Stimulated activated CD8-positive, alpha-beta memory T cell treated with anti-CD3 and anti-CD28 coated beads, Interleukin-12 subunit alpha, Interleukin-12 subunit beta, amount 100 ng/mL, for 24 hours (primary cell): ENCODE data around the gene SPSB4.

Experiments
- DNase-seq: peaks from one replicate; pipeline ENCODE4 v3.0.0-alpha.2; 2020; ENCODE audit errors: extremely low read depth

SPSB4 gene

DNA sequence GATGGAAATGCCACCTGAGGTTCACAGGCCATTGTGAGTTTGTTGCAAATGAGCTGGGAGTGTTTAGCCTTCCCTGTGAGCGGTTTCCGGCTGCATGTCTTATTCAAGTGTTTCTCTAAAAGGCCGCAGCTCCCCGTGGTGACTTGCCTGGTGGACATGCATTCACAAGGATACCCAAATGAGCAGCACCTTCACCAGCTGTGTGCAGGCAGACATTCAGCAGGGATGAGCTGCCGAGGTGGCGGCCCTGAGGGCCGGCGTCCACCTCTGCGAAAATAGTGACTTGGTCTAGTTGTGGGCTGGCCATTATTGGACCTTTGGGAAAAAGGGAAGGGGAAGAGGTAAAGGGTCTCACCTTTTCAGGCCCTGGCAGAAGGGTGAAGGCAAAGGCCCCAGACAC, 23.4 kb downstream of the SPSB4 start:
- no peak for DNase-seq

DNA sequence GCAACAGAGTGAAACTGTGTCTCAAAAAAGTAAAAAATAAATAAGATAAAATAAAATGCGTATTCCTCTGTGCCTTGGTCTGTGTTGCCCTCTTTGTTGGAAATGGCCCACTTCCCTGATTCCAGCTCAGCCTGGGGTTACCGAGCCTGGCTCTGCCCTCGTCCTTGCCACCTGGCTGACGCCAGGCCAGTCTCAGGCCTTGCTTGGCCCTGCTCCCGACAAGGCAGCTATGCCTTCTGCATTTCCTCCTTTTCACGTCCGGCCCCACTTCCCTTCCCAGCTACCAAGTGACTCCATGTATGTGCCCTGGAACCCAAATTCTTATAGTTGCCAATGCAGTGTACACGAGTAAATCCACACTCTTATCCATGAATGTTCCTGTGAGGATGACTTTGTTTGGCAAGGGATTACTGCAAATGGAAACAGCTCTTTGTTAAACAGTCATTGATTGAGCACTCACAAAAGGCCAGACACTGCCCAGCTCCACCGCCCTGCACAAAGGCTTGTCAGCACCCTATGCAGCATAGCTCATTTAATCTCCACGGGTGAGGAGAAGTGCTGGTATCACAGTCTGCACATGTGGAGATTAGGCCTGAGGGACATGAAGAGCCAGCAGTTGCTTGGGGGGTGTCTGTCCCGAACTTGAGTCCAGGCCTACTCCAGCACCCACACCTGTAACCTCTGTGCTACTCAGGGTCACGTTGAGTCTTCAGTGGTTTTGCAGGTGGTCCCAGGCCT, 25.1 kb downstream of the SPSB4 start:
- no peak for DNase-seq

DNA sequence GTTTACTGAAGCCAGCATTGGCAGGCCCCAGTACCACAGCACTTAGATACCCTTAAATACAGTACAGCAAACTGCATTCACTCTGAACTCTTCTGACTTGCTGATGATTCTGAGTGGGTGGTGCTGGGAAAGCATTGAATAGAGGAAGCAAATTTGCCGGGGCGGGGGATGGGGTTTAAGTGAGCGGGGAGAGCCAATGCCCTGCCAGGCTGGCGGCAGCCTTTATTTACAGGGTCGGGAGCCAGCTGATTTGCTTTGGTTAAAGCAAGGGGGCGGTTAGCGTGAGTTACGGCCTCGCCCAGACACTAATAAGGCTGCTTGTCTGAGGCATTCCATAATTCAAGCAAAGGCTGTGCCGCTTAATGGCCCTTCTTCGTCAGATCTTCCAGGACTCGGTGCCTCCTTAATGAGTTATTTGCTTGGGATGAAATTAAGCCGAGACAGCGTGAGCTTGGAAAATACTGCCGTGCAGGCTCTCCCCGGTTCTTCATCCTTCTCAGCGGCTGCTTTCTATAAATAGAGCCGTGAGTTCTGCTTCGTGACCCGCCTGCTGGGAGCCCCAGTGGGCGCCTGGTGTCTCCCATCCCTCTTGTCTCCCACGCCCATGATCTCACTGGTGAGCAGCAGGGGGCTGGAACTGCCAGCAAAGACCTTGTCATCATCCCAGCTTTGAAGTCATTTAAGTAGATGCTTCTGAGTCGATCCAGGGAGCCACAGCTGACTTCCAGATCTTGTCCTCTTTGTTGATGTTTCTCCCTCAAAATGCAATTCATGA, 25.8 kb downstream of the SPSB4 start:
- no peak for DNase-seq

DNA sequence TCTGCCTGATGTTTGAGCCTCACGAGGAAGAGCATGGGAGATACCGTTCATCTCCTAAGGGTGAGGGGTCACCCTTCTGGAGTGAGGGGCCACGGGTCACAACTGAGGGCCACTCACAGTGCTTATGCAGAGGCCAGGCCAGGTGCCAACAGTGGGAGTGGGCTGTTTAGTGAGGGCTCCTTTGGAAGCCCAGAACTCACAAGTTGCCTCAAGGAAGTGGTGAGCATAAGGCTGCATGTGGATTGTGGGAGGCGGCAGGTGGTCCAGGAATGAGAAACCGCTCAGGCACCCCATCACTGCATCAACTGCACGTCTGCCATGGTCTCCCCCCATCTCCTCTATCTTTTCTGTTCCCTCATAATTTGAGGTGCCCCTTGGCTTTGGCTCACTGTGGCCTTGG, 26.5 kb downstream of the SPSB4 start:
- no peak for DNase-seq

DNA sequence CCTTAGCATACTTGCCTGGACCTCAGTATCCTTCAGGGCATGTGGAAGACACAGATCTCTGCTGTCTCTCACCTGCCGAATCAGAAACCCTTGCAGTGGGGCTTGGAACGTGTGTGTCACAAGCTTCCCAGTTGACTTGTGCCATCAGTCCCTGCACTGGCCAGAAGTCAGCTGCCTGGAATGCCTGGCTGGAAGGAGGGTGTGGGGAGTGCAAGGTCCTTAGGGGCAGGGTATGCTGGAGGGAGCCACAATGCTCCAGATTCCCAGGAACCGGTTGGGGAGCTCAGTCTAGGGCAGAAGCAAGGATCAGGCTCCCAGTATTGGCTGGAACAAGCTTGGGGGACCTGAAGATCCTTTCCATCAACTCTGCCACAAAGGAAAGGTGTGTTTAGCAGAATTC, 27.1 kb downstream of the SPSB4 start:
- DNase-seq = no peak

DNA sequence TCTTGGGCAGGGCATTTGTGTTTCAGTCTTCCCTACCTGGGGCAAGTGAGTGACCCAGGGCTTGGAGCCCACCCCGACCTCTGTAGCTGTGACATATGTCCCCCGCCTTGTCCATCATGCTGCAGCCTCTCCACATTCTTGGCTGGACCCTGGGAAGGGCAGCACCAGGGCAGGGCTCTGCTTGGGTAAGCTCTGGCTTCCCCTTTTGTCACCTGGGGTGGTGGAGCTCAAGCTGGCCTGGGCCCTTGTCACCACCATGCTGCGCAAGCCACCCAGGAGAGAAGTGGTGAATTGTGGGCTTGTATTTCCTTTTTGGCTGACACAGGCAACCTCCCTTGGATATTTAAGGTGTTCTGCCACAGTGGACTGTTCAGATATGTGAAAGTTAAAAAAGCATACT, 29.3 kb downstream of the SPSB4 start:
- no peak for DNase-seq

DNA sequence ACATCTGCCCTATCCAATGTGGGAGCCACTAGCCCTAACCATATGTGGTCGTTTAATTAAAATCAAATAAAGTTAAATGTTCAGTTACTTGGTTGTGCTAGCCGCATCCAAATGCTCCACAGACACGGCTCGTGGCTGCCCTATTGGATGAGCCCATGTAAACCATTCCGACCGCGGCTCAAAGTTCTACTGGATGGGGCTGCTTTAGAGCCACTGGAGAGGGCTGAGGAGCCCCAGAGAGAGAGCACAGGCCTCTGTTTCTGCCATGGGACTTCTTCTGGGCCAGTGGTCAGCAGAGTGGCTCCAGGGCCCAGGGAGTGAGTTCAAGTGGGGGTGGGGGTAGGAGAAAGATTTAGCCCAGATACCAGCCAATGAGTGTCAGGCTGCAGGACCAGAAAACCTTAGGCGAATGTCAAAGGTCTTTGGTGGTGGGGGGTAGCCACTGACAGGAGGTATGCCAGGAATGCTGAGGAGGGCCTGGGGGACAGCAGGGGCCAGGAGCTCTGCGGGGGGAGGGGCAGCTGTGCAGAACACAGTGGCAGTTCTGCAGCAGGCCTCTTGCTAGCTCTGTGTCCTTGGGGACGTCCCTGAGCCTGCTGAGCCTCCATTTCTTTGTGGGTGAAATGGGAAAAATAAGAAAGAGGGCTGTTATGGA, 30.1 kb downstream of the SPSB4 start:
- no peak for DNase-seq

DNA sequence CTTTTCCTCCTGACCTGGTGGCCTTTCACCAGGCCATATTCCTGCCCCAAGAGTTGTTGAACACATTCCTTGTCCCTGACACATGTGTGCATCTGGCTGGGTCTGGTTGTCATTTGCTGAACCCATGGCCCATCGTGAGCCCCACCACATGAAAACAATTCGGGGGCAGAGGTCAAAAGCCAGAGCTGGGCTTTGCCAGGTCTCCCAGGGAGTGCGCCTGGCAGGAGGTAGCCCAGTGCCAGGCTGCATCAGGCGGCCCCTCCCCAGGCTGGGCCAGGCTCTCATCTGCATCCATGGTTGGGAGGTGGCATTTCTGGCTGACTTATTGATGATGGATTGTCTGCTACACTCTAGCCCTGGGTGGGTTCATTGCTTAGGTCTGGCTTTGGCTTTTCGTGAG, 30.9 kb downstream of the SPSB4 start:
- DNase-seq = no peak

DNA sequence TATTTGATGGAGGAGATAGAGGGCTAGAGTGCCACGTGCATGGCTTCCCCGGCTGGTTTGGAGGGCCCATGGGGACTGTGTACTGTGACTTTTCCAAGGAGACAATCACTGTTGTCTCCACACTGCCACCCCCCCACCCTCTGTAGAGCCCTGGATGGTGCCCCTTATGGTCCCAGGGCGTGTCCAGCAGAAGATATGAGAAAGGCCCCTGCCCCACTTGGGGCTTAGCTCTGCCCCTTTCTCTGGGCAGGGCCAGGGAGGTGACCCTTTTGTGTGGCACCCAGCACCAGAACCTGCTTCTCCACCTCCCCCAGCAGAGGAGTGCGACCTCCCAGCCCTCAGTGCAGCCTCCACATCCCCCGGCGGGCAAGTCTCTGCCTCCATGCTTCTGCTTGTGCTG, 32.1 kb downstream of the SPSB4 start:
- DNase-seq = no peak

DNA sequence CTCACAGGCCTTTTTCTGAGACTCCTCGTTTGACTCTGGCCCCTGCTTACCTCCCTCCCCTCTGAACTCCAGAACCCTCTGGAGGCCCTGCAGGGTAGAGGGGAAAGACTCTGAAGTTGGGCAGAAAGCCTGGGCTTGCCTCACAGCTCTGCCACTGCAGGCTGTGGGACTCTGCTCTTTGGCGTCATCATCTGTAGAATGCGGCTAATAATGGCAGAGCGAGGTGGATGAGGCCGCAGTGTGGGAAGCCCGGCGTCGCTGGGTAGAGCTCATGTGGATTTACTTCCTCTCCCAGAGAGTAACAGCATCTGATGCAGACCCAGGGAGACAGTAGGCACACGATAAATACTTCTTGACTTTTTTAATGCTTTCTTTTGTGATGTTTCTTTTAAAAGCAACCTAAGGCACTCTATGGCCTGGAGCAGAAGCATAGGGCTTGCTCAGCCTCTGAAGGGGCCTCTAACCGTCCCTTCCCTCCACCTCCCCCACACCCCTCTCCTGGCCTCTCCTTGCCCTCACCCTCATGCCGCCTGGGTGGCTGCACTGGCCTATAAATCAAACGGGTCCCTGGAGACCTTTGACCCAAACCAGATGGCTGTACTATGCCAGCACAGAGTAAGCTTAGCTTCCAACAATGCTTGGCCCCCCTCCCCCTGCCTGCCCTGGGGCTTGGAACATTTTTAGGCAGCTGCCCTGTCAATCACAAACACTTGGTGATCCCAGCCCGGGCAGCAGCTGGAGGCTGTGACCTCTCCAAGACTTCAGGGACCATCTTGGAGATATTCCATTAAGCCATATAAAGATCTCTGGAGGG, 32.9 kb downstream of the SPSB4 start:
- no peak for DNase-seq

DNA sequence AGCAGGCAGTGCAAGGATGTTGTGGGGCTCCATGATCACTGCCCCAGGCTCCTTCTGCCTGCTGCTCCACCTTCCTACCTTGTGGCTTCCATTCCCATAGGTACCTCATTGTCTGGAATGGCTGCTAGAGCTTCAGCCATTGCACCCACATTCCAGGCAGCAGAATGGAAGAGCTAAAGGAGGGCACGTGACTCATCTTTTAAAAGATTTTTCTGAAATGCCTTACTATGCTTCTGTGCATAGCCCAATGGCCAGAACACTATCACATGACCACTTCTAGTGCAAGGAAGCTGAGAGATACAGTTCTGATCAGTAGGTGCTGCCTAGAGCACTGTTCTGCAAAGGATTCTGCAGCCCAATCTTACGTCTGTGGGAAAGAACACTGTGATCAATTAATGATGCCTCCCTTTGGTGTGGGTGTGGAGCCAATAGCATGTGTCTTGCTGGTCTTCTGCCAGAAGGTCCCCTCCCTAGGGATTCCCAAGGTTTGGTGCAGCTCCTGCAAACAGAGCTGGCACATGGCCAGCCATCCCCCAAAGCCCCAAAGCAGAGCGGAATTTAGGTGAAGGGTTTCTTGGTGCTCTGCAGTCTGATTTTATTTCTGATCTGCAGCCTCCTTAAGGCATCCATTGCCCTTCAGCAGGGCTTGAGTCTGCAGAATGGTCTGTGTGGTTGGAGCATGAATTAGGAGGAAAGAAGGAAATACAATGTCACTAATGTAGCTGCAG, 34.4 kb downstream of the SPSB4 start:
- no peak for DNase-seq

DNA sequence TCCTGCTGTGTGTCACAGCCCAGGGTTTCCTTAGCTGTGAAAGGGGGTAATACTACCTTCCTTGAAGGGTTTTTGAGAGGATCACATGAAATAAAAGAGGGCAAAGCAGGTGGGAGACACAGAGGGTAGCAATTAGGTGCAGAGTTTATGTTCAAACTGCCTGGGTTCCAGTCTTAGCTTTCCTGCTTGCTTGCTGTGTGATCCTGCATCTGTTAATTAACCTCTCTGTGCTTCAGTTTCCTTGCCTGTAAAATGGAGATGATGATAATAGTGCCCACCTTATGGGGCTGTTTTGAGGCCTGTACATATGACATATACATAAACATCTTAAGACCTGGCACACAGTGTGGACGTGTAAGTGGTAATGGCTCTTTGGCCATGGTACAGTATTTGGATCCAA, 35.0 kb downstream of the SPSB4 start:
- no peak for DNase-seq

DNA sequence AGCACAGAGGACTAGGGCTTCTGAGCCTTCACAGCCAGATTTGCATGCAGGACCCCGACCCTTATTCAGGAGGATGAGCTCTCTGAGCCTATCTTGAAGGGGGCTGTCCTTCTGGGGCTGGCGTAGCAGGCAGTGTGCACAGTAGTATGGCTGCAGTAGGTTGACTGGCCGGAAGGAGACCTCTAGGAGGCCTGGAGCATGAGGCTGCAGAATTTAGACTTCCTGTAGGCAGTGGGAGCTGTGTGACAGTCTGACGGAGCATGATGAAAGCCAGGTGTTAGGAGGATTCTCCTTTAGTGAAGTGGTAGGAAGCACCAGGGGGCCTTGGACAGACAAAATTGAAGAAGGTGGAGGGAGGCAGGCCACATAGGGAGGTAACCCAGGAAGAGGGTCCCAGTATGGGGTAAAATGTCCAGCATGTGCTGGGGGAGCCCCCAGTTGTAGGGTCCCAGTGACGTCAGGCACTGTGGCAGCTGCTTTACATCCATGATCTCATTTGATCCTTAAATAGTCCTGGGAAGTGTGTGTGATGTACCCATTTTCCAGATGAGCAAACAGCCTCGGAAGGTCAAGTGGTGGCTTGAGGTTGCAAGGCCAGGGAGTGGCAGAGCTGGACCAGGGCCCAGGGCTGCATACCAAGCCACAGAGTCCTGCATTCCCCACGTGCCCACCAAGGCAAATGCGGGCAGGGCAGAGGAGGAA, 36.1 kb downstream of the SPSB4 start:
- DNase-seq = no peak

DNA sequence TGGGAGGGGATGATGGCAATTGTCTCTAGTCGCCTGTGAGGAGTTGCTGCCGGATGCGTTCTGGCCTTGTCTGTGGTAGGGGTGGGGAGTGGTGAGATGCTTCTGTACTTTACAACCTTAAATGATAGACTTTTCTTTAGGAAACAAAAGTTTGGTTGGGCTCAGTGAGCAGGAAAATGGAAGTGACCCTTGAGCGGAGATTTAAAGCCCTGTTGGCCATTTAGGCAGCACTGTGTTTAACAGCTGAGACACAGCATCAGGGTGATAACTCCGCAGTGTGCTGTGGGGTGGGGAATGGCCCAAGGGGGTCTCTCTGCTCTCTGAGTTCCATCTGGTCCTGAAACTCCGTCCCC, 36.6 kb downstream of the SPSB4 start:
- DNase-seq = no peak

DNA sequence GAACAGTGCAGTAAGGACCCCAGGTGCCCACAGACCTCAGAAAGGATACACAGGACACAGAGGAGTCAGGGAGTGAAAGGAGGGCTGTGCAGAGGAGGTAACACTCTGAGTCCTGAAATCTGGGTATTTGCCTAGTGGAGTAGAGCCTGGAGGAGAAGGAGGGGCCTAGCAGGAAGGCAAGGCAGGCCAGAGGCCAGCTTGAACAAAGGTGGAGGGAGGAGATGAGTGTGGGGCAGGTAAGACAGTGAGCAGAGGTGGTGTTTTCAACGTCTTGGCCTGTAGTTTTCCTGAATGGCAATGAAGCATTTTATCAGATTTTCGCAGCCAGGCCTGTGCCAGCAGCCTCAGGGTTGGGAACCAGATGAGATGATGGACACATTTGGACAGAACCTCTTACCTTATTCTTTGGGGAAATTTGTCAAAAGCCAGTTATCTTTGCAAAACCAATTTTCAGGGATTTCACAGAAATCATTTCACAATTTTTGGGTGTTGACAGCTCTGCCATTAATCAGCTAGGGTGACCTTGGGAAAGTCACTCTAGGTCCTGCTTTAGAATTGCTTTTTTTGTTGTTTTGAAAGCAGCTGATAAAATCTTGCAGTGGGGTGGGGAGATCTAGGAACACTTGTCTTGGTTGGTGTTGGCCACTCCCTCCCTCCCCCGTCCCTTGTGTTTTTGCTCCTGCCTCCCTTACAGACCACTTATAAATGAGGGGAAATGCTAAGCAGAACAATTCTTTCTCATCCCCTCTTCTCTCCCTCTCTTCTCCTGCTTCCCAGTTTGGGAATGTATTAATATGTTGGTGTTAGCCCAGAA, 38.4 kb downstream of the SPSB4 start:
- no peak for DNase-seq

DNA sequence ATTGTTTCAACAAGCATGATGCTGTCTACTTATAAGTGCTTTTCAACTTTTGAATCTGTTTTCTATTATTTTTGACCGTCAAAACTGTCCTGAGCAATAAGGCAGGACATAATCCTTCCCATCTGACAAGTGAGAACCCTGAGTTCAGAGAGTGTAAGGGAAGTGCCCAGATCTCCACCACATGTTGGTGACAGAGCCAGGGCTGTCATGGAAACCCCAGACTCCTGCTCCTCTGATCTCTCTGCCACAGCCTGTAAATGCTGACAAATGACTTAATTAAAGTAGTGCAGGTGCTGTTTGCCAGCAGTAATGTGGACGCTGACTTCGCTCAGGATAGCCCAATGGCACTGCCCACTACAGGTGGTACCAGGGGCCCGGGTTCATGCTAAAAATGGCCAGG, 40.3 kb downstream of the SPSB4 start:
- no peak for DNase-seq

DNA sequence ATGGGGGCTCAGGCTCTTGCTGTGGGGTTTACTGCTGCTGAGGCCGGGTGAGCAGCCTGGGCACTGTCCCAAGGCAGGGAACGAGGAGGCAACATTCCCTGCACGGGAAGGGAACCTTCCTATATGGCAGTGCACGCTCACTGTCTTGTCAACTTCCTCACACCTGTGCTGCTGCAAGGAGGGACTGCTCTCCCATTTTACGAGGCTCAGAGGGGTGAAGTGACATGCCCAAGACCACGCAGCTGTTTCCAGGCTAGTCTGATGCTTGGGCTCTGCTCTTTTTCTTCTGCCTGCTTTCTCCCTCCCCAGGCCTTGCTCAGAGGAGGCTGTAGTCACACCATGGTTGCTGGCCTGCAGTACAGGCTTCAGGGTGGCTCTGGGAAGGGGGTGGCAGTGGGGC, 41.5 kb downstream of the SPSB4 start:
- DNase-seq = no peak

DNA sequence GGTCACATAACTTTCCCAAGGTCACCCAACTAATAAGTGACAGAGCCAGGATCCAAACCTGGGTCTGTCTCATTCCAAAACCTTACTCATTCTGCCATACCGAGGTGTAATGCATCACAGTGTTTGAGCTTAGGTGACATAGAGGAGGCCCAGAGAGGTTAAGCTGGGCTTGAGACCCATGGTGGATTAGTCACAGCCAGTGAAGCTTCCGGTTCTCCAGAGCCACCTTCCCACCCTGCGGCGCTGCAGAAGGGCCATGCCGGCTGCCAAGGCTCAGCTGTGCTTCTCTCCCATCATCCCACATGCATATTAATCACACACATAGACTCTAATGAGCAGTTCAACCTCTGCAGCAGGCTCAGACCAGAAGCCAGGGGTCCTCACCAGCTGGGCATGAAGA, 42.2 kb downstream of the SPSB4 start:
- no peak for DNase-seq

DNA sequence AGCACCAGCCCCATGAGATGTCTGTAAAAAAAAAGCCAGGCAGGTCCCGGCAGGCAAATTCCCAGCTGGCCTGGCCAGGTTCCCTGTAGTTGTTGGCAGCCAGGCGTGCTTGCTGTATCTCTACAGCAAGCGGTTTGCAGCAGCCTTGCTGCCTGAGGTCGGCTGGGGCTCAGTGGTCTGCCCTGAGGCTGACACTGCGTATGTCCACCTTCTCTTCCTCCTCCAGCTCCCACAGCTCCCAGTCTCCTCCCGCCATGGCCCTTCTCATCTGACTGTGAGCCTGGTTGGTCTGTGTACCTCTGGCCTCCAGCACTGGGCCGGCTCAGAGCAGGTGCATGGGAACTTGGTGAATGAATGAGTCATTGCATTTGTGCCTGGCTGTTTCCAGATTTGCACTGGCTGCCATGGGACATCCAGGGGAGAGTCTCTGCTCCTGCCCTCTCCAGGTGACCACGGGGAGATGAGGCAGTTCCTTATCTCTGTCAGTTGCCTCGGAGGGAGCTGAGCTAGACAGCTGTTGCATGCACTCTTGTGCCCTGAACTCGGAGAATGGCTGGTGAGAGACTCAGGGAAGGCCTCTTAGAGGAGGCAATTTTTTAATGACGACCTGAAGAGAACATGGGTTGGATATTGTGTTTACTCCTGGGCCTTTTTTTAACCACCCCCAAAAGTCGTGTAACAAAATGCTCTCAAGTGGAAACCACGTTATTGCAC, 43.0 kb downstream of the SPSB4 start:
- no peak for DNase-seq
